NCI-H526 (cell line): ENCODE results near the gene TMEM50B.
A peak's percentile ranks its signal among the peaks of the same experiment; 100 is the strongest.
"Not testable (repeated sequence)": the region's sequence is repeated elsewhere in the genome, so short reads cannot be mapped to it uniquely, and the experiment has no call there.

Source experiments
- DNase-seq, 2 experiments: peaks; one replicate each; lab custom pipeline; 2025; lab: John Stamatoyannopoulos, UW

The TMEM50B gene

DNA sequence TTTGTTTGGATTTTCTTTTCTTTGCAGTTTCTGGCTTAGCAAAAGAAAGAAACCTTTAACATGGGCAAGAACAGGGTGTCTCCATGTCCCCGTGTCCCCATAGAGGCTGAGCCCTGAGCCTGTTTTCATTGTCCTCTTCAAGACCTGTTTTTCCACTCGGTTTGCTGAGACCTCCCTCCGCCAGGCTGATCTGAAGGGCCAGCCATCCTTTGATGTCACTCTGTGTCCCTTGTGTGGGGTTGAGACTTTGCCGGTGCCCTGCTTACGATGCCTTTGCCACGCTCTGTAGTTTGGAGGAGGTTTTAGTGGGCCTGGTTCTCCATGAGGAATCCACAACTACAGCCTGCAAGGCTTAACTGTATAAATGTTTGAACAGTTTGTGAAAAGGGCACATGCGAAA lies 52.7 kb downstream of the TMEM50B start:
- DNase-seq, result no peak

DNA sequence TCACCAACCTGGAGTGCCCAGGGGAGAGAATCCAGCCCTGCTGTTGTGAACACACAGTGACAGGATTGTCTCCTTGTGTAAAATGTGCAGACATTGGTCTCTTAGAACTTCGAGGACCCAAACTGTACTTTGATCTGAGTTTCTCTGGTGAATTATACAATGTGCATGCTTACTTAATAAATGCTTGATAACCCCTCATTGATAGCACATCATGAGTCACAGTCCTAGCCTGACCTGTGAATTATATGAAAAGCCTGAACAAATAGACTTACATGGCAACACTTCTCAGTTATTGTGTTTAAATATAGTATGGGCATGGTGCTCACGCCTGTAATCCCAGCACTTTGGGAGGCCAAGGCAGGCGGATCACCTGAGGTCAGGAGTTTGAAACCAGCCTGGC lies 53.9 kb downstream of the TMEM50B start:
- no peak for DNase-seq

DNA sequence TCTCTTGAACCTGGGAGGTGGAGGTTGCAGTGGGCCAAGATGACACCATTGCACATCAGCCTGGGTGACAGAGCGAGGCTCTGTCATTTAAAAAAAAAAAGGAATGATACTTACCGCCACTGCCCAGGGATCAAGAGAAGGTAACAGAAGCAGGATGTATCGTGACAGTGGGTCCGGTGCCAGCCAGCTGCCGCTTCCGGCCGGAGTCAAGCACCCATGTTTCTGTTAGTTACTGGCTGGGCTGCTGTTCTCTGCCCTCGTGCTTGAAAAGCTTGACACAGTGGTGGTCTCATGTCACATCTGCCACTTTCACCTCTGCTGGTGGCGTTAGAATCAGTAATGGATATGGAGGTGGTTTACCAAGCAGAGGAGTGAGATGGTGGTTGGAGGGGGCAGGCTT lies 55.6 kb downstream of the TMEM50B start:
- DNase-seq, result no peak

DNA sequence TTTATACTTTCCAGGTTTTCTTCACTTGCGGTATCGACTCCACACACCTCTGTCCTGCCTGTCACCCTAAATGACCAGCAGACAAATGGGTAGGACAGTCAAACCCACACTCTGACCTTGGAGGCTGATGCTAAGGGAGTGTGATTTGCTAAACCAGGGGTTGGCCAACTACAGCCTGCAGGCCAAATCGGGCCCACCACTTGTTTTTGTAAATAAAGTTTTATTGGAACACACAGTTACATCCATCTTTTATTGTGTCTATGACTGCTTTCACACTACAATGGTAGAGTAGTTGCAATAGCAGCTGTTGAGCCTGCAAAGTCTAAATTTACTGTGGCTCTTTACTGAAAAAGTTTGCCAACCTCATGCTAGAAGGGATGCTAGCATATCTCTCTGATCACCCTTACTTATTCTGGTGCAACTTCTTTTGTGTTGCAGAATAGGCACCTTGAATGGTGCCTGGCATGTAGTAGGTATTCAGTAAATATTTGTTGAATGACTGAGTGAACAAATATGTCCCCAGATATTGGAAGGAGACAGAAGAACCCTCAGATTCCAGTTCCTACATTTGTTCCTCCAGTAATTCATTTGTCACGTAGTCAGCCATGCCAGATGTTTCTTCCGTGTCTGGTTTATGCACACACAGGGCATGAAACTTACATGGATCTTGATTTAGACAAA lies 57.9 kb downstream of the TMEM50B start:
- no peak for DNase-seq

DNA sequence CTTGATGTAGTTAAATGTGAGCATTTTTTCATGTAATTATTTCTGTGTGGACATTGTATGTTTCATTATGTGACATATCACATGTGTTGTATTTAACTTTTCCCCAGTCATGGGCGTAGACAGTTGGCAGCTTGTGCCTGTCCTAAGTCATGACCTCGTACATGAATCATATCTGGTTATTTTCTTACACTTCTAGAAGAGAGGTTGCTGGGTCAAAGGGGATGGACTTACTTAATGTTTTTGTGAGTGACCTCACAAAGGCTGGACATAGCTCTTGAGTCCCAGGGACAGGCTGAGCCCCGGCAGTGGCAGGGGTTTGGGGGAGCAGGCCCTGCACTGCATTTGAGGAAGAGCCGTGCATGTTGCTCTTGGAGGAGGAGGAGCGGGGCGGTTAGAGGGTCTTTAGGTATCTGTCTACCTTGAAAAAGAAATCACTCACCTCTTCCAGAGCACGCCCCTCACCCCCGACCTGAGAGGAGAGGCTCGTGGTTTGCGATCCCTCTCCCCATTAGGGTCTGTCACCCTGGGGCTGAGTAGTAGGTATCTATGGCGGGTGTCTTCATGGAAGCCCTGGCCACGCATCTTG lies 60.1 kb downstream of the TMEM50B start:
- no peak for DNase-seq

DNA sequence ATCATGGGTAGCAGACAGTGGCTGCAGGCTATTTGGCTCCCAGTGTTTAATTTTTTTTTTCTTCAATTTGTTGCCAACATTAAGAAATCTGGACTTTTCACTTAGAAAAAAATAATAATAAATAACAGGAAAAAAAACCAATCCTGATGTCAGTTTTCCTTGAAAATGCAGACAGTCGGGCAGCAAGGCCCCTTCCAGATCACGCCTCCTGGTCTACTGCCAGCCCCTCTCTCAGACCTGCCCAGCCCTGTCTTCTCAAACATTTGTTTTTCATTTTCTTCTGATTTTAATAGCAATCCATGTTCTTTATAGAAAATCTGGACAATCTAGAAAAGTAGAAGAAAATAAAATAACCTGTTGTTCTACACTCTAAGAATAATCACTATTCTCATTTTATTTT lies 61.1 kb downstream of the TMEM50B start:
- no peak for DNase-seq

DNA sequence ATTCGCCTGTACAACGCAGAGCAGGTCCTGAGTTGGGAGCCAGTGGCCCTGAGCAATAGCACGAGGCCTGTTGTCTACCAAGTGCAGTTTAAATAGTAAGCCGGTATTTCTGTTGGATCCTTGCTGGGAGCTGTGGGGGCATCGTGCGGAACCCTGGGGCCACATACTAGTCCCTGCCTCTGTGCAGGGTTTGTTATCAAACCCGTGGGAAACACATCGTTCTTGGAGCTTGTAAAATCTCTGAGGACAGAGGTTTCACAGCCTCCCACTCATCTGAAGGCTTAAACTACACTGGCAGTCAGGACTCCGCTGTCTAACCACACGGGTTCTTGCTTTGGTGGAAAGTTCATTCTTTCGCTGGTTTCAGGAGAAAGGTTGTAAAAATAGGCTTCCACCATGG lies 64.8 kb downstream of the TMEM50B start:
- peak in 1 of 2 experiments; percentile 50 for DNase-seq

DNA sequence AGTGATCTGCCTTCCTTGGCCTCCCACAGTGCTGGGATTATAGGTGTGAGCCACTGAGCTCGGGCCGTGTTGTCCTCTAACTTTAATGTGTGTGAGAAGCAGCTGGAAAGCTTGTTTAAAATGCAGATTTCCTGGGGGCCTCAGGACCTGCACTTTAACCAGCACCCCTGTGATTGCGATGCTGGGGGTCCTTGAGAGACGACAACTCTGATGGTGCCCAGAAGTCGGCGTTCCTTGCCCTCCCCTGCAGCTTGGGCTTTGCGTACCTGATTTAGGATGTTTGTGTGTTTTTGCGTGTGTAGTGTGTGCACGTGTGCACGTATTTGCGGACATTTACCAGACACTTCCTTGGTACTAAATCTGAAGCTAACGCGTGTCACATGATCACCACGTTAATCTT lies 65.7 kb downstream of the TMEM50B start:
- no peak for DNase-seq

DNA sequence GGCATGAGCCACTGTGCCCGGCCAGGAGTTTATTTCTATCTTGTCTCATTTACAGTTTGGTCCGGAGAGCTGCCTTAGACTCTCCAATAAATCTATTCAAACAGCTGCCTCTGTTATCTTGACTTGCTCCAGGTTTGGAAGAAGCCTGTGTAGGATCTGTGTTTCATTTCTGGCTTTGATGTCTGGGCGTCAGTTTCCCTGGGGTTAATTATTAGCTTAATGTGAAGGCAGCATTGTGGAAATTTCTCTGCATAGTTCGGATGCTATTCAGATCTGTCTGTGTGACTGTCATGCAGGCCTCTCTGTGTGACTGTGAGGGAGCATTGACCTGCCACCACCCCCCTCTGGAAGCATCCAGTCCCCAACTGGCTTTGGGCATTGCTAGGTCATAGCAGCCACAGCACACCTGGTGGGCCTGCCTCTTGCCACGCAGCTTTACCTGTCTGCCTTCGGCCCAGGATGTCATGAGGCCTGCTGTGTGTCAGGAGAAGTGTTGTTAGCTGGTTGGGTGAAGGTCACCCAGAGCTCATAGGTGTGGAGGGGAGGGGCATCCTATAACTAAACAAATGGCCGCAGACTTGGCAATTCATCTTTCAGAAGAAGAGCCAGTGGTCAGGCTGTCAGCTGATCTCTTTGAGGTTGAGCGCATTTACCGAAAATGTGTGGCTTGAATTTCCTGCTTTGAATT lies 66.8 kb downstream of the TMEM50B start:
- DNase-seq, result peak; percentile 49 to 78

DNA sequence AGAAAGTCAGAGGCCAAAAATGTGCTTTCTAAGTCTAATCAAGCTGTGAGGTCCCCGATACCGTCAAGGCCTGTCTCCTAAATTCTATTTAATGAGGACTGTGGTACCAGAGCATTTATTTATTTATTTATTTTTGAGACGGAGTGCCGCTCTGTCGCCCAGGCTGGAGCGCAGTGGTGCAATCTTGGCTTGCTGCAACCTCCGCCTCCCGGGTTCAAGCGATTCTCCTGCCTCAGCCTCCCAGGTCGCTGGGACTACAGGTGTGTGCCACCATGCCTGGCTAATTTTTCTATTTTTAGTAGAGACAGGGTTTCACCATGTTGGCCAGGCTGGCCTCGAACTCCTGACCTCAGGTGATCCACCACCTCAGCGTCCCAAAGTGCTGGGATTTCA lies 67.3 kb downstream of the TMEM50B start:
- DNase-seq, result not testable (repeated sequence)

DNA sequence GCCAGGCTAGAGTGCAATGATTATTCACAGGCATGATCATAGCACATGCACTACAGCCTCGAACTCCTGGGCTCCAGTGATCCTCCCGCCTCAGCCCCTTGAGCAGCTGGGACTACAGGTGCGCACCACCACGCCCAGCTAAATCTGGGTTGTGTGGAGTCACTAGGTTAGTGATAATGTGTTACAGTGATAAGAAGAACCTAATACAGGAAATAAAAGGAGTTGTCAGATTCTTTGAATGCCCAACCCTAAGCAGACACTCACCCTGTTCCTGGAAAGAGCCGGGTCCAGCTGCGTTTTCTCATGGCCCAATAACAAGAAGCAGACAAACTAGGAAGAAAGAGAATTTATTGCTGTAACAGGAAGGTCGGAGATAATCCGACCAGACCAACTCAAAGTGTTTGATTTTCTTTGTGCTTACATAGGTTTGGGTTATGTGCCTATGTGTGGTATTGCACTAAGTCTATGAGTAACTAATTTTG lies 67.8 kb downstream of the TMEM50B start:
- no peak for DNase-seq

DNA sequence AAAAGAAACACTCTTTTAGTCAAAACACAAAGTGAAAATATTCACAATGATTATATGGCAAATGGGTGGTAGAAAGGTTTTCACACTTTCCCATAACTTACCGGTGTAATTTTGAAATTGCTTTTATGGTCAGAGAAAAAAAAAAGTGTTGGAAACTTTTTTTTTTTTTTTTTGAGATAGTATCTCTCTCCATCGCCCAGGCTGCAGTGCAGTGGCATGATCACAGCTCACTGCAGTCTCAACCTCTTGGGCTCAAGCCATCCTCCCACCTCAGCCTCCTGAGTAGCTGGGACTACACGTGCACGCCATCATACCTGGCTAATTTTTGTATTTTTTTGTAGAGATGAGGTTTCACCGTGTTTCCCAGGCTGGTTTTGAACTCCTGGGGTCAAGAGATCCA lies 73.3 kb downstream of the TMEM50B start:
- no peak for DNase-seq

DNA sequence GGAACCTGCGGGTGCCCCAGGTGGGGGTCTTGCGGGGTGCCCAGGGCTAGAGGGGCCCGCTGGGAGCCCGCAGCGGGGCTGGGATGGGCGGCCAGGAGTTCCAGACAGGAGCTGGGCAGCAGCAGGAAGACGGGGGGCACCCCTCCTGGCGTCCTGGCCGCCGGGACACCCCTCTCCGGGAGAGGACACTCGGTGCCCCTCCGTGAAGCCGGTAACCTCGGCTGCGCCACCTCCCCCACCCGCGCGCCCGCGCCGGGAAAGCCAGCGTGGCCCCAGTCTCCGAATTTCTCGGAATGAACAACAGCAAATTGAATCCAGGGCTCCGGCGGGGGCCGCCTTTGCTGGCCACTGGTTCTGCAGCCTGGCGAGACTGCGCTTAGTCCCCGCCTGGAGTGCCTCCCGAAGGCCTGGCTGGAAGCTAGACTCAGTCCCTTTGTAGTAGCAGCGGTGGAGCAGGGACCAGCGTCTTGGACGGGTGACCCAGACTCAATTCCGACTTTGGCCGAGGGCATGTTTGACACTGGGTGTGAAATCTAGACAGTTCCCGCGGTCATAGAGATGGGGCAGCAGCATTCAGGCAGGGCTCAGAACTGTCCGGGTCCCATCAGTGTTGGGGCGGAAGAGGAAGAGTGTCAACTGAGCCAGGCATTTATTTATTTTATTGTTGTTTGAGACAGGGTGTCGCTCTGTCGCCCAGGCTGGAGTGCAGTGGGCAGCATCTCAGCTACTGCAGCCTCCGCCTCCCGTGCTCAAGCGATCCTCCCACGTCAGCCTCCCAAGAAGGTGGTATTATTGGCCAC lies 75.8 kb downstream of the TMEM50B start:
- DNase-seq, result peak; percentile 21 to 68

DNA sequence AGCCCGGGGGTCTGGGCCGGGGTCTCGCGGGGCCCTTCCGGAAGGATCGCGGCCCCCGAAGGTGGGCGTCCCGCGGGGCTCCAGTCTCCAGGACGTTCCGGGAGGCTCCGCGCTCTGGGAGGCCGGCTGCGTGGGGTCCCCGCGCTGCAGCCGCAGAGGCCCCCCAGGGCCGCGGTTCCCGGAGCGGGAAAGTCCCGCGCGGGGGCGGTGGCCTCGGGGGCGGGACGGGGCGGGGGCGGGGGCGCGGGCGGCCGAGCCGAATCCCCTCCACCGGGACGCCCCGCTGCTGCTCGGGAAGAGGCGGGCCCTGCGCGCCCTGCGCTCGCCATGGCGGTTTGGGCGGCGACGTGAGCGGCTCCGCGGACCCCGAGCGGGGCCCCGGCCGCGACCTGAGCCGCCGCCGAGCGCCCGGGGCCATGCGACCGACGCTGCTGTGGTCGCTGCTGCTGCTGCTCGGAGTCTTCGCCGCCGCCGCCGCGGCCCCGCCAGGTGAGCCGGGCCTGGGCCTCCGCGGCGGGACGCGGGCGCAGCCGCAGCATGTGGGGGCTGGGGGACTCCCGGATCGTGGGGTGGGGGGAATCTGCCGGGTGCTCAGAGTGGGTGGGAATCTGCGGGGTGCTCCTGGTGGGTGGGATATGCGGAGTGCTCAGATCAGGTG lies 76.5 kb downstream of the TMEM50B start, which contains the start of gene IFNGR2:
IFNGR2 (plus strand) TSS at position 286 of the 658 bp plus-strand sequence; CDS start at position 417, 131 bp downstream.
- peak in 1 of 2 experiments; percentile 60 for DNase-seq

DNA sequence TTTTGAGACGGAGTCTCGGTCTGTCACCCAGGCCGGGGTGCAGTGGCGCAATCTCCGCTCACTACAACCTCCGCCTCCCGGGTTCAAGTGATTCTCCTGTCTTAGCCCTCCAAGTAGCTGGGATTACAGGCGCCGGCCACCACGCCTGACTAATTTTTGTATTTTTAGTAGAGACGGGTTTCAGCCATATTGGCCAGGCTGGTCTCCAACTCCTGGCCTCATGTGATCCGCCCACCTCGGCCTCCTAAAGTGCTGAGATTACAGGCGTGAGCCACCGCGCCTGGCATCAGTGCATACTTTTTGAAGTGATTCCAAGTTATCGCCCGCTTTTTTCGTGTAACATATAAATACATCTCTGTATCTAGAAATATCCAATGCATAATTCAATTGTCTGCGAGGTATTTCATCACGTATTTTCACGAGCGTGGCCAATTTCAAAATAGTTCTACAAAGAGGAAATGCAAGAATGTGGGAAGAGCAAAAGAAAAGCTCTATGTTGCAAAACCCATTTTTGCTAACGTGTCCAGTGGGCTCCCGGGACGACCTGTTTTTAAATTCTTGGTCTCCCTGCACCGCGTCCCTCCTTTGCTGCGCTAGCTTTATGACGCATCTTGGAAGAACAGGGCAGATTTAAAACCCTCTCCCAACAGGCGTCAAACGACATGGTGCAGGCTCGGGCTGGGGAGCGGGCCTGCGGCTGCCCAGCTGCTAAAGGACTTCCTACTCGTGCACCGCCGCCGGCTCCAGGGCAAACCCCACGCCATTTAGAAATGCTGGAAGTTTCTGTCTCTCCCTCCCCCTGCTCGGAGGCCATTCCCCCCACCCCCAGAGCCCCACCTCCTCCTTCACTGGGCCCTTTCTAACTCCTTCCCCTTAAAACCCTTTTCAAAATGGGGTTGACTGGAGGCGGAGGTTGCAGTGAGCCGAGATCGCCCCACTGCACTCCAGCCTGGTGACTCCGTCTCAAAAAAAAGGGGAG lies 77.5 kb downstream of the TMEM50B start:
- peak in 1 of 2 experiments; percentile 53 for DNase-seq

DNA sequence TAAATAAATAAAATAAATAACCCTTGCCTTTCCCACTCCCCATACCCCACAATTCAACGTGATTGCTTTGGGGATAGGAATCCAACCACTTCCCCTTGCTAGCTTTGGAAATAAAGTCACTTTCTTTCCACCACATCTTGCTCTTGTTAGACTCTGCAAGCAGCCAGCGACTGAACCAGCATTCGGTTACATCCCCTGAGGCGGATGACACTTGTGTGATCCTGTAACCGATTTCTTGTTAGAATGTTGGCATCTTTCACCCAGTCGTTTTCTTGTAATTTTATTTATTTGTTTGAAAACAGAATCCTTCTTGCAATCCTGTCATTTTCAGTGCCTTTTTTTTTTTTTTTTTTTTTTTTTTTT lies 78.2 kb downstream of the TMEM50B start:
- no peak for DNase-seq
